Fibroblast of mammary gland (primary cell): ENCODE data around the gene PODXL.

ENCODE experiments used
- DNase-seq: peaks from one replicate; pipeline ENCODE4 v3.0.0-alpha.2; 2010; ENCODE audit warnings: low read depth
- H3K4me3 ChIP-seq: 2 replicates; pipeline ENCODE4 v1.5.1; 2011; ENCODE audit warnings: low read depth, mild to moderate bottlenecking, low read length, moderate library complexity; ENCODE audit not compliant: control insufficient read depth
- TF ChIP-seq, protein P1 (sequence below): conservative IDR thresholded peaks from 2 replicates; pipeline ENCODE4 v1.5.1; 2011; ENCODE audit warnings: low read depth, low read length, inconsistent platforms; ENCODE audit not compliant: control insufficient read depth, insufficient read depth

PODXL gene

DNA sequence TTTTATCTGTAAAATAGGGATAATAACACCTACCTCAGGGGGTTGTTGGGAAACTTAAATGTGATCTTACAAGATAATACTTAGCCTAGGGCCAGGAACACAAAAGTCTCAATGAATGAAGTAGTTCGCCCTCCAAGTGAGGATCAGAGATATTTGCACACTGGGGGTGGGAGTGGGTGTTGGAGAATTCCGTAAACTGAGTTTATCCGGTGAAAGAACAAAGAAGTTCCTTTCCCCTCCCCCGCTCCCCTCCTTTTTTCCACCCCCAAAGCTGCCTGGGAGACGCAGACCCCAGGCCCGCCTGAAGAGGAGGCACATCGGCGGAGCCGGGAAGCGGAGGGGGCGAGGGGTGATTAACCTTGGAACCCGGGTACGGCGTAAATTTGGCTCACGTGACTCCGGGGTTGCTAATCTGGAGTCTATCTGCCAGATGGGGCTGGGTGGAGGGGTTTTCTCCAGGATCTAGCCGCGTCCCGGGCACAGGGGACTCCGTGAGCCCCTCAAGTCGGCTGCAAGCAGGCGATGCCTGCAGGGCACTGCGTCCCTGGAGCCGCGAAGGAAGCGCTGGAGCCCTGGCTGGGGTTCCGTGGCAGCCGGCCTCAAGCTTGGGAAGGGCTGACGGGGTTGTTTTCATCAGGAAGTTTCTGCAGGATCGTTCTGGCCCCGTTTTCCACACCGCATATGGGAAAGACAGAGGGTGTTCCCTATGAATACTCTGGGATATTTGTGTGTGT is 1.4 kb upstream of the PODXL start:
- no peak overlapping the region for H3K4me3 ChIP-seq
- DNase-seq, result no peak
- TF ChIP-seq, protein P1, sequence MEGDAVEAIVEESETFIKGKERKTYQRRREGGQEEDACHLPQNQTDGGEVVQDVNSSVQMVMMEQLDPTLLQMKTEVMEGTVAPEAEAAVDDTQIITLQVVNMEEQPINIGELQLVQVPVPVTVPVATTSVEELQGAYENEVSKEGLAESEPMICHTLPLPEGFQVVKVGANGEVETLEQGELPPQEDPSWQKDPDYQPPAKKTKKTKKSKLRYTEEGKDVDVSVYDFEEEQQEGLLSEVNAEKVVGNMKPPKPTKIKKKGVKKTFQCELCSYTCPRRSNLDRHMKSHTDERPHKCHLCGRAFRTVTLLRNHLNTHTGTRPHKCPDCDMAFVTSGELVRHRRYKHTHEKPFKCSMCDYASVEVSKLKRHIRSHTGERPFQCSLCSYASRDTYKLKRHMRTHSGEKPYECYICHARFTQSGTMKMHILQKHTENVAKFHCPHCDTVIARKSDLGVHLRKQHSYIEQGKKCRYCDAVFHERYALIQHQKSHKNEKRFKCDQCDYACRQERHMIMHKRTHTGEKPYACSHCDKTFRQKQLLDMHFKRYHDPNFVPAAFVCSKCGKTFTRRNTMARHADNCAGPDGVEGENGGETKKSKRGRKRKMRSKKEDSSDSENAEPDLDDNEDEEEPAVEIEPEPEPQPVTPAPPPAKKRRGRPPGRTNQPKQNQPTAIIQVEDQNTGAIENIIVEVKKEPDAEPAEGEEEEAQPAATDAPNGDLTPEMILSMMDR, result no peak

DNA sequence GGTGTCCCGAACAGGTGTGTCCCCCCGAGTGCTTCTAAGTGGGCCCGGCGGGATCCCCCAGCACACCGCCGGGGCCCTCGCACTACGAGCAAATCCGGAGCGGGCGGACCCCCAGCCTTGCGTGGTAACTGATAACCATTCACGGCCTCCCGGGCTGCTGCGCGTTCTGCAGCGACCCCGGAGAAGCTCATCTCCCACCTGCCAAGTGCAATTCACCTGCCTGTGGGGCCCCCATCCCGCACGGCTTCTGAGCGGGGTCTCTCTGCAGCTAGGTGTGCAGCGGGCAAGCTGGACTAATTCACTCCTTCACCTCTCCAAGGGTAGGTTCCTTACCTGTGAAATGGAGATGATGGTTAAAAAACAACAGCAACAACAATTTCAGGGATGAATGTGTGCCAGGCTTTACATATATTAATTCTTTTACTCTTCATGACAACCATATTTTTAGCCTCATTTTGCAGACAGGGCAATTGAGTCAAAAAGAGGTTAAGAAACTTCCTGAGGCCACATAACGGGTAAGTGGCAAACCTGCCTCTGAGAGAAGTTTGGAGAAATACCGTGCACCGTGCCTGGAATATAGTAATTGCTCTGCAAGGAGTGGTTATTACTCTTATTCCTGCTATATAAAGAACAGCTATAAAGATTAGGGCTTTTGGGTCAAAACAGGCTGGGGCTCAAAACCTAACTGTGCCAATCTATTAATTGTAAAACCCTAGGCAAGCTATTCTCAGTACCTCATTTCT is 652 bp upstream of the PODXL start:
- TF ChIP-seq, protein P1, result no peak
- peak overlapping the region; percentile 23 for H3K4me3 ChIP-seq
- no peak for DNase-seq

DNA sequence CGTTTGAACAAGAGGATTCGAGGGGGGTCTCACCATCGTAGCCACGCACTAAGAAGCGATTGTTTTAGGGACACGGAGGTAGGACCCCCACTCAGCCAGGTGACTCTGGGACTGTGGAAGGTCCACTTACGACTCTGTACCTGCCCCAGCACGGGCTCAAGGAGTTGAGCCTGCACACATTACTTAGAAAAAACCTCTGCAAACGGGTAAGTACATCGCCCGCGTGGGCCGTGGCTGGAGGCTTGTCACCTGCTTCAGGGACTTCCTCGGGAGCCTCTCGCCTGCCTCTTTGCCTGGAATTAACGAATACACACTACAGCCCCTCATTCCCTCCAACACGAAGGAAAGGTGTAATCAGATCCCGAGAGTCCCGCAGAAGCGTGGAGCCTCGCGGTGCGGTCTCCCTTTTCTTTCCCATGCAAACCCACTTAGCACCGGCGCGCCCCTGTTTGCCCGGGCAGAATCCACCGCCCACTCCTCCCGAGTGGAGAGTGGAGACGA is 826 bp downstream of the PODXL start:
- no peak for DNase-seq
- TF ChIP-seq, protein P1, result no peak
- H3K4me3 ChIP-seq, result no peak overlapping the region

DNA sequence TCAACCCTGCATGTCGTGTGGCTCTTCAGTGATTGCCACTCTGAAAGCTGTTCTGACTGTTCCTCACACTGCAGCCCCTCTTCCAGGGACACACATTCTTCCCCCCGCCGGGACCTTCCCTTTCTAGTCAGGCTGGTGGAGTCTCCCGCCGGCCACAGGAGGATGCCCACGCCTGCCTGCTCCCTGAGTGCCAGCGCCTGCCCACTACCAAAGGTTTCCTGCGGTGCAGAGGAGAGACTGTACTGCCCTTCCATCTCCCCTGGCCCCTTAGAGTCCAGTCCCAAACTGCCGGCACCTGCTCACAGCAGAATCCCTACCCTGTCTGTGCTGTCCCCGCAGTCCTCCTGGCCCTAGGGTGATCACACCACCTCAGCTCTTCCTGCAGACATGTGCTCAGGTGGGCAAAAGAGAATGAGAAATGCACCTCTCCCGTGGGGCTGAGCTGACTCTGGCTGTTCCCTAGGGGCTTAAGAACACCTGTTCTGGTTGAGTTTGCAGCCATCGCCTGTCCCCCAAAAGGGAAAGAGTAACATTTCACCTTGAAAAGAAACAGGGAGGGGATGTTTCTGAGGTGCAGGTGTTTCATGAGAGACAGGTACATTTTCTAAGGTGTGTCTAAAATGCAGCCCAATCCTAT is 1.4 kb downstream of the PODXL start:
- TF ChIP-seq, protein P1, result no peak
- no peak for DNase-seq
- H3K4me3 ChIP-seq, result no peak overlapping the region

DNA sequence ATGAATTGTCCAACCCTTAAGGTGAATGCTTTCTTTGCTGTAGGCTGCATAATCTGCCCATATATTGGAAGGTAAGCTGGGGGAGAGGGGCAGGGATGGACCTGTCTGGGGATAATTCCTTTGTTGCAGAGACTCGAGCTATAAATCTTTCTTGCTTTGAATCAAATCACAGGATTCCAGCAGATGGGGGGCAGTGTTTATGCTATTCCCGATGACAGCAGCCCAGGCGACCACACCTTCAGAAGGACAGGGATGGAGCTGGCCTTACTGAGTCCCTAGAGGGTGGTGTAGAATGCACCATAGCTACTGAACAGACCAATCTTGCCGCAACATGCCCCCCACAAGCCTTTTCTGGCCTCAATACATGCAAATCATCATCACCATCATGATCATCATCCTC is 2.5 kb downstream of the PODXL start:
- TF ChIP-seq, protein P1, result no peak
- H3K4me3 ChIP-seq, result no peak overlapping the region
- no peak for DNase-seq

DNA sequence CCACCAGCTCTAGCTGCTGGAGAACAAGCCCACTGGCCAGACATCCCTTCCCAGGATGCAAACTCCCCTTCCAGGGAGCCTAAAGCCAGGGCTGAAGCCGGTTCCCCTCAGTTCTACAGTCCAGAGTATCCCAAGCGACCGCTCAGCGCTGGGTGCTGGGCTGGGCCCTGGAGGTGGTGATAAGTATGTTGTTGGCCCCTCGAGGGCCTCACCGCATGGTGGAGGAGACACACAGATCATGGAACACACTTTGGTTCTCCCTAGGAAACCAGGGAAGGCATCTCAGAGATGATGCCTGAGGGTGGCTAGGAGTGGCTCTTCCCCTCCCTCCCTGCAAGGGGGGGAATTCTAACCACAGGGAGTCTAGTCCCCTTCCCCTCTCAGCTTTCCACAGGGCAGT is 4.4 kb downstream of the PODXL start:
- no peak for DNase-seq
- TF ChIP-seq, protein P1, result no peak
- no peak overlapping the region for H3K4me3 ChIP-seq
